Measurements from ENCODE around the gene GTF2F2. TPM values are rescaled to one million over a fixed set of nuclear protein-coding genes. Genes with fewer than 3 reads are reported as not detected.

GTF2F2 gene
- total RNA-seq, 1 experiment from 2014 or later = 33.8 TPM

- H3K9me3 Mint-ChIP-seq = peaks cover 2% of the 10 kb centered on the region; the same call in 1 of the 2 replicates
- no peak overlapping the region for H3K27ac Mint-ChIP-seq
- no peak overlapping the region for H3K4me3 Mint-ChIP-seq
- H3K4me1 Mint-ChIP-seq = no peaks in the 10 kb centered on the region
- TF ChIP-seq TEAD1 (CRISPR knock-in tag; IDR thresholded peaks at IDR 0.05) = no peak
- TF ChIP-seq, protein P1, sequence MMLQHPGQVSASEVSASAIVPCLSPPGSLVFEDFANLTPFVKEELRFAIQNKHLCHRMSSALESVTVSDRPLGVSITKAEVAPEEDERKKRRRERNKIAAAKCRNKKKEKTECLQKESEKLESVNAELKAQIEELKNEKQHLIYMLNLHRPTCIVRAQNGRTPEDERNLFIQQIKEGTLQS (CRISPR knock-in tag; conservative IDR thresholded peaks at IDR 0.05) = no peak
- no peak for TF ChIP-seq ZNF317 (CRISPR knock-in tag; IDR thresholded peaks at IDR 0.05; ENCODE audit: borderline replicate concordance, low read depth)
- no peak for TF ChIP-seq GRHL2 (CRISPR knock-in tag; IDR thresholded peaks at IDR 0.05; ENCODE audit: insufficient replicate concordance, severe bottlenecking)
- no peak for TF ChIP-seq ZNF263 (CRISPR knock-in tag; IDR thresholded peaks at IDR 0.05; ENCODE audit: low read depth)
- no peak for TF ChIP-seq EMX1 (CRISPR knock-in tag; IDR thresholded peaks at IDR 0.05)
- no peak for TF ChIP-seq MYBL2 (CRISPR knock-in tag; IDR thresholded peaks at IDR 0.05)
- TF ChIP-seq ZNF512 (CRISPR knock-in tag; IDR thresholded peaks at IDR 0.05; ENCODE audit: borderline replicate concordance) = no peak
- no peak for TF ChIP-seq TCF7 (CRISPR knock-in tag; IDR thresholded peaks at IDR 0.05; ENCODE audit: low read depth)
- no peak for TF ChIP-seq ZNF219 (CRISPR knock-in tag; IDR thresholded peaks at IDR 0.05; ENCODE audit: borderline replicate concordance)
- TF ChIP-seq, protein P2, sequence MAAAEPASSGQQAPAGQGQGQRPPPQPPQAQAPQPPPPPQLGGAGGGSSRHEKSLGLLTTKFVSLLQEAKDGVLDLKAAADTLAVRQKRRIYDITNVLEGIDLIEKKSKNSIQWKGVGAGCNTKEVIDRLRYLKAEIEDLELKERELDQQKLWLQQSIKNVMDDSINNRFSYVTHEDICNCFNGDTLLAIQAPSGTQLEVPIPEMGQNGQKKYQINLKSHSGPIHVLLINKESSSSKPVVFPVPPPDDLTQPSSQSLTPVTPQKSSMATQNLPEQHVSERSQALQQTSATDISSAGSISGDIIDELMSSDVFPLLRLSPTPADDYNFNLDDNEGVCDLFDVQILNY (CRISPR knock-in tag; IDR thresholded peaks at IDR 0.05) = no peak
- TF ChIP-seq, protein P3, sequence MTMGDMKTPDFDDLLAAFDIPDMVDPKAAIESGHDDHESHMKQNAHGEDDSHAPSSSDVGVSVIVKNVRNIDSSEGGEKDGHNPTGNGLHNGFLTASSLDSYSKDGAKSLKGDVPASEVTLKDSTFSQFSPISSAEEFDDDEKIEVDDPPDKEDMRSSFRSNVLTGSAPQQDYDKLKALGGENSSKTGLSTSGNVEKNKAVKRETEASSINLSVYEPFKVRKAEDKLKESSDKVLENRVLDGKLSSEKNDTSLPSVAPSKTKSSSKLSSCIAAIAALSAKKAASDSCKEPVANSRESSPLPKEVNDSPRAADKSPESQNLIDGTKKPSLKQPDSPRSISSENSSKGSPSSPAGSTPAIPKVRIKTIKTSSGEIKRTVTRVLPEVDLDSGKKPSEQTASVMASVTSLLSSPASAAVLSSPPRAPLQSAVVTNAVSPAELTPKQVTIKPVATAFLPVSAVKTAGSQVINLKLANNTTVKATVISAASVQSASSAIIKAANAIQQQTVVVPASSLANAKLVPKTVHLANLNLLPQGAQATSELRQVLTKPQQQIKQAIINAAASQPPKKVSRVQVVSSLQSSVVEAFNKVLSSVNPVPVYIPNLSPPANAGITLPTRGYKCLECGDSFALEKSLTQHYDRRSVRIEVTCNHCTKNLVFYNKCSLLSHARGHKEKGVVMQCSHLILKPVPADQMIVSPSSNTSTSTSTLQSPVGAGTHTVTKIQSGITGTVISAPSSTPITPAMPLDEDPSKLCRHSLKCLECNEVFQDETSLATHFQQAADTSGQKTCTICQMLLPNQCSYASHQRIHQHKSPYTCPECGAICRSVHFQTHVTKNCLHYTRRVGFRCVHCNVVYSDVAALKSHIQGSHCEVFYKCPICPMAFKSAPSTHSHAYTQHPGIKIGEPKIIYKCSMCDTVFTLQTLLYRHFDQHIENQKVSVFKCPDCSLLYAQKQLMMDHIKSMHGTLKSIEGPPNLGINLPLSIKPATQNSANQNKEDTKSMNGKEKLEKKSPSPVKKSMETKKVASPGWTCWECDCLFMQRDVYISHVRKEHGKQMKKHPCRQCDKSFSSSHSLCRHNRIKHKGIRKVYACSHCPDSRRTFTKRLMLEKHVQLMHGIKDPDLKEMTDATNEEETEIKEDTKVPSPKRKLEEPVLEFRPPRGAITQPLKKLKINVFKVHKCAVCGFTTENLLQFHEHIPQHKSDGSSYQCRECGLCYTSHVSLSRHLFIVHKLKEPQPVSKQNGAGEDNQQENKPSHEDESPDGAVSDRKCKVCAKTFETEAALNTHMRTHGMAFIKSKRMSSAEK (CRISPR knock-in tag; IDR thresholded peaks at IDR 0.05; ENCODE audit: borderline replicate concordance) = no peak
- TF ChIP-seq MXD4 (CRISPR knock-in tag; IDR thresholded peaks at IDR 0.05; ENCODE audit: borderline replicate concordance) = no peak
- TF ChIP-seq ZNF281 (CRISPR knock-in tag; IDR thresholded peaks at IDR 0.05) = no peak
- no peak for TF ChIP-seq SP1 (CRISPR knock-in tag; conservative IDR thresholded peaks at IDR 0.05)
- no peak for TF ChIP-seq GABPB1 (CRISPR knock-in tag; IDR thresholded peaks at IDR 0.05)
- TF ChIP-seq RELA (CRISPR knock-in tag; IDR thresholded peaks at IDR 0.05; ENCODE audit: borderline replicate concordance) = no peak
- TF ChIP-seq SOX15 (CRISPR knock-in tag; IDR thresholded peaks at IDR 0.05) = no peak
- no peaks in the 10 kb centered on the region for H3K36me3 Mint-ChIP-seq
- no peaks in the 10 kb centered on the region for H3K27me3 Mint-ChIP-seq (ENCODE audit: low read depth)
- ChIA-PET POLR2A (no interaction called here), CTCF (interaction anchor here (0.6 to 1.1 kb wide), 2 partner anchors 9 to 189 kb away, joined by 3 read pairs; no protein-coding TSS in a partner anchor)
- no peak for DNase-seq (ENCODE audit: low spot score)
- no peak for ATAC-seq
Observed at GRCh38 chr13:45092663-45093062, 27.6 kb upstream of the GTF2F2 start.

Measured in WTC11 (cell line).